Measurements from ENCODE around the gene TMEM106C. TPM values are rescaled to one million over a fixed set of nuclear protein-coding genes. Genes with fewer than 3 reads are reported as not detected.

Gene TMEM106C
- total RNA-seq, 1 donor from 2014 or later: 164 TPM

DNA sequence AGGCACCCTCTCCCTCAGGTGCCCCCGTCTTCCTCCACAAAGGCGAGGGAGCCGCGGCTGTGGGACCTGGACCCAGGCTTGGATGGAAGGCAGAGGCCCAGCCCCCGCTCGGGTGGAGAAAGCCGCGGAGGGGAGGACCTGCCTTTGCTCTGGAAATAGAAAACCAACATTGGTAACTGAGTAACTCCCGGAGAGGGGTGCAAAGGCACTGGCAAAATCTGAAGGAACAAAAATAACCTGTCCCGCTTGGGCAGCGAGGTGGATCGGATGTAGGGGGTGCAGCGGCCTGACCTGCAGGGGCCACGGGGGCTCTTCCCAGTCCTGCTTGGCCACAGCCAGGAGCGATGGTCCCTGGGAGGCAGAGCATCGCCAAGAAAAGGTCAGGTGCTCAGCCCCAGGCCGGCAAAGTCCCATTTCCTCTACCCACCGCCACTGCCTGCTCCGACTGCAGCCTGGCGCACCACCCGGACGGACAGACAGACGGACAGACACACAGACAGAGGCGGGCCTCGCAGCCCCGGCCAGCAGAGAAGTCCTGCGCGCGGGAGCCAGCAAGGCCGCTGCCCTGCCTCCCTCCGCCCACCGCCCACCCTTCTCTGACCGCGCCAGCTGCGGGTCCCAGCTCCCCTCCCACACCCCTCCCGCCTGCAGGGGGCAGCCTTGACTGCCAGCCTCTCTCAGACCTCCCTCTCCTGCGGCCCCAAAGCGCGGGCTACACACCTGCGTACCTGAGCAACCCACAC, 21.4 kb upstream of the TMEM106C start:
- peak overlapping the region; percentile 24 for H3K4me3 ChIP-seq (ENCODE audit: low read depth, low read length)
- peak; percentile 13 for DNase-seq (ENCODE audit: low read depth)
- TF ChIP-seq, protein P1, sequence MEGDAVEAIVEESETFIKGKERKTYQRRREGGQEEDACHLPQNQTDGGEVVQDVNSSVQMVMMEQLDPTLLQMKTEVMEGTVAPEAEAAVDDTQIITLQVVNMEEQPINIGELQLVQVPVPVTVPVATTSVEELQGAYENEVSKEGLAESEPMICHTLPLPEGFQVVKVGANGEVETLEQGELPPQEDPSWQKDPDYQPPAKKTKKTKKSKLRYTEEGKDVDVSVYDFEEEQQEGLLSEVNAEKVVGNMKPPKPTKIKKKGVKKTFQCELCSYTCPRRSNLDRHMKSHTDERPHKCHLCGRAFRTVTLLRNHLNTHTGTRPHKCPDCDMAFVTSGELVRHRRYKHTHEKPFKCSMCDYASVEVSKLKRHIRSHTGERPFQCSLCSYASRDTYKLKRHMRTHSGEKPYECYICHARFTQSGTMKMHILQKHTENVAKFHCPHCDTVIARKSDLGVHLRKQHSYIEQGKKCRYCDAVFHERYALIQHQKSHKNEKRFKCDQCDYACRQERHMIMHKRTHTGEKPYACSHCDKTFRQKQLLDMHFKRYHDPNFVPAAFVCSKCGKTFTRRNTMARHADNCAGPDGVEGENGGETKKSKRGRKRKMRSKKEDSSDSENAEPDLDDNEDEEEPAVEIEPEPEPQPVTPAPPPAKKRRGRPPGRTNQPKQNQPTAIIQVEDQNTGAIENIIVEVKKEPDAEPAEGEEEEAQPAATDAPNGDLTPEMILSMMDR (conservative IDR thresholded peaks at IDR 0.05; ENCODE audit: low read depth, low read length): peak; percentile 43

DNA sequence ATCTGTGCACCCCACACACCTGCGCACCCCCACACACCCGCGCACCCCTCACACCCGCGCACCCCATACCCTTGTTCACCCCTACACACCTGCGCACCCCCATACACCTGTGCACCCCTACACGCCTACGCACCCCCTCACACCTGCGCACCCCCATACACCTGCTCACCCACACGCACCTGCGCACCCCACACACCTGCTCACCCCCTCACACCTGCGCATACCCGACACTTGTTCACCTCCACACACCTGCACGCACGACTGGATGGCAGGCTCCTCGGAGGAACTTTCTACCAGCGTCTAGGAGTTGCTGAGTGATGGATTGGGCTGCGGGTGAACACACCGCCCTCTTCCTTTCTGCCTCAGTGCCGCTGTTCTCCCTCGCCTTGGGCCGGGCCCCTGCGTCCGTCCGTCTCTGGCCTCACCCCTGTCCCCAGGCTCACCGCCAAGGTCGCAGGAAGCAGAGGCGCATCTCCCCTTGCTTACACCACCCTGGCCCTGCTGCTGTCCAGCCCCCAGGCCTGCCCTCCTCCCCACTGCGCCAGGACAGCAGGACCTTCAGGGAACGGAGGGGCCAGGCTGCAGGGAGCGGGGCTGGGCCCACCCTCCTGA, 20.7 kb upstream of the TMEM106C start:
- DNase-seq (ENCODE audit: low read depth): no peak
- TF ChIP-seq, protein P1 (conservative IDR thresholded peaks at IDR 0.05; ENCODE audit: low read depth, low read length): no peak
- H3K4me3 ChIP-seq (ENCODE audit: low read depth, low read length): peak overlapping the region; percentile 3

DNA sequence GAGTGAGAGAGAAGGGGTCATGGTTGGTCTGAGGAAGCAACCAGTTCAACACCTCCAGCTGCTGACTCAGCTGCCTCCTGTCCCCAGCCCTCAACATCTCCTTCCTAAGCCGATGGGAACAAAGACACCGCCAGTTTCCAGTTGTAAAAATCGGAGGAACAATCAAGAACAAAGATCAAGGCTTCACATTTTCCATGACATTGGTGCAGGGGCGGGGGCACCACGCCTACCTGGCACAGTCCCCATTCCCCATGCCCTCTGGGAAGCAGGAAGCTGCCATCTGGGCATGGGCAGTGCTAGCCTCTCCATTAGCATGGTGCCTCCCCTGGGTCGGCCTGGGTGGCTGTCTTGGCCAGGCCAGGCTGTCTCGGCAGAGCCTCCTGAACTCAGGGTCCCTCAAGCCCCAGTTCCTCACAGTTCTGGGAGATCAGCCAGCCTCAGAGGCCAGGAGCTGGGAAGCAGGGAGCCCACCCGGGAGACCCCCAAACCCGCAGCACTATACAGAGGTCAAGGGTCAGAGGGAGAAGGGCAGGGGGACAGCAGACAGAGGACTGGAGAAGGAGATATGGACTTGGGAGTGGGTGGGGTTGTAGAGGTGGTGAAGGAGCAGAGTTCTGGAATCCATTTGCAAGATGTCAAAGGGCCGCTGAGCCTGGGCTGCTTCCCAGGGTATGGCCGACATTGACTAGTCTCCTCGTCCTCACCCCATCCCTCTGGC, 19.6 kb upstream of the TMEM106C start:
- DNase-seq (ENCODE audit: low read depth): no peak

DNA sequence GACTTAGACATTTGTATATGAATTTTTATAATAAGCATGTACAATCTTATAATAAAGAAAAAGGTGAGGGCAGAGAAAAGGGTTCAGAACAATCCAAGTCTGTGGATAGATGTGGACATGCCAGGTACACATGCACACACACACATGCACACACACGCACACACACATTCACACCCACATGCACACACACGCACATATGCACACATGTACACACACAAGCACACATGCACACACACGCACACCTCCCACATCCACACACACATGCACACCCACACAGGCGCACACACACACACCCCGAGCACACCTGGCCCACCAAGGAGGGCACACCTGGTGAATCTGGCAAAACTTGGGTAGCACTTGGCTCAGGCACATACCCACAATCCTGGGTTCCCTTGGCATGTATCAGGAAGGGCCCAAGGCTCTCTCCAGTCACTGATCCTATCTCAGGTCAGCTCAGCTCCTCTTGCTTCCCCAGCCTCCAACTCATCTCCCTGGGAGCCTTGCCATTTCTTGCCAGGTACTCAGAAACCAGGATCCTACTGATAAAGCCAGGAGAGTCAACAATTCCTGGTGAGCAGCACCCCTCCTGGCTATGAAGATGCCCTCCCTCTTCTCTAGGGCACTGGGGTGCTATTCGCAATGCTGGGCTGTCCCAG, 18.6 kb upstream of the TMEM106C start:
- TF ChIP-seq, protein P1 (conservative IDR thresholded peaks at IDR 0.05; ENCODE audit: low read depth, low read length): no peak
- no peak overlapping the region for H3K4me3 ChIP-seq (ENCODE audit: low read depth, low read length)
- no peak for DNase-seq (ENCODE audit: low read depth)

More for the DNA sequence above, 19.6 kb upstream of the TMEM106C start:
- TF ChIP-seq, protein P1 (conservative IDR thresholded peaks at IDR 0.05; ENCODE audit: low read depth, low read length): no peak
- H3K4me3 ChIP-seq (ENCODE audit: low read depth, low read length): no peak overlapping the region

DNA sequence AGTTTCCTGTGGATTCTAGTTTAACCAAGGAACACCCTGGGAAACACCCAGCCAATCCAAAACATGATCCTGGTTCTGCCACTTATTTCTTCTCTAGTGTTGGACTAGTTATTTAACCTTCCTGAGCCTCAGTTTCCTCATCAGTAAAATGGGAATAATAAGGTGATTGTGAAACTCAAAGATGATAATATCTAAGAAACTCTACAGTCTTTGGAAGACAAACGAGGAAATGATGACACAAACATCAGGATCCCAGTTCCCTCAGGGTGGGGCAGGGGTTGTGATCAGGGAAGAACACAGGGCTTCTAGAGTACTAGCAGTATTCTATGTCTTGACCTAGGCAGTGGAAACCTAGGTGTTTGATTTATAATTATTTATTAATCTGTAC, 18.1 kb upstream of the TMEM106C start:
- DNase-seq (ENCODE audit: low read depth): no peak
- H3K4me3 ChIP-seq (ENCODE audit: low read depth, low read length): no peak overlapping the region

More for the DNA sequence above, 18.1 kb upstream of the TMEM106C start:
- TF ChIP-seq, protein P1 (conservative IDR thresholded peaks at IDR 0.05; ENCODE audit: low read depth, low read length): no peak

Measured in epithelial cell of proximal tubule (primary cell).